HepG2 (cell line): Measurements from ENCODE around the gene MACROD2. TPM values are rescaled to one million over a fixed set of nuclear protein-coding genes. Genes with fewer than 3 reads are reported as not detected.

ENCODE experiments used
- AHDC1 ChIP-seq: sonication (generic); formaldehyde crosslinking; IDR thresholded peaks from 2 replicates; pipeline ENCODE4 v1.5.1; 2020; ENCODE audit warnings: mild to moderate bottlenecking, missing genetic modification reagents, borderline replicate concordance
- CBFB ChIP-seq: sonication (generic); formaldehyde crosslinking; IDR thresholded peaks from 2 replicates; pipeline ENCODE4 v1.4.0; 2020; ENCODE audit warnings: missing genetic modification reagents
- CENPX ChIP-seq: sonication (generic); formaldehyde crosslinking; IDR thresholded peaks from 2 replicates; pipeline ENCODE4 v1.9.0; 2021; ENCODE audit warnings: mild to moderate bottlenecking, missing genetic modification reagents, moderate library complexity
- DPF2 ChIP-seq: sonication (generic); formaldehyde crosslinking; IDR thresholded peaks from 2 replicates; pipeline ENCODE4 v1.4.0; 2020; ENCODE audit warnings: mild to moderate bottlenecking, low read depth, missing genetic modification reagents, borderline replicate concordance
- EHMT2 ChIP-seq: fragments of 200-600 bp; sonication (generic); IDR thresholded peaks from 2 replicates; pipeline ENCODE4 v1.7.0; 2017; ENCODE audit warnings: antibody characterized with exemption, low read depth, low read length, borderline replicate concordance
- GATAD2A ChIP-seq: IDR thresholded peaks from 2 replicates; pipeline ENCODE4 v1.6.1; 2016
- IKZF1 ChIP-seq: fragments of 450-650 bp; IDR thresholded peaks from 2 replicates; pipeline ENCODE4 v1.7.1; 2016
- MIER3 ChIP-seq: IDR thresholded peaks from 2 replicates; pipeline ENCODE4 v1.6.1; 2016; ENCODE audit warnings: missing compliant biosample characterization, borderline replicate concordance
- MLXIP ChIP-seq: sonication (generic); formaldehyde crosslinking; IDR thresholded peaks from 2 replicates; pipeline ENCODE4 v1.9.0; 2021; ENCODE audit warnings: missing genetic modification reagents, borderline replicate concordance
- NR2F2 ChIP-seq: IDR thresholded peaks from 2 replicates; pipeline ENCODE4 v1.6.1; 2012; ENCODE audit warnings: low read depth, inconsistent platforms, borderline replicate concordance
- POLR2A ChIP-seq, 2 experiments: IDR thresholded peaks; 2 replicates each; pipeline ENCODE4 v1.6.1; 2011; ENCODE audit warnings: low read depth in 2 of 2, low read length in 2 of 2, mild to moderate bottlenecking in 1 of 2, moderate library complexity in 1 of 2; ENCODE audit not compliant: insufficient read depth in 1 of 2
- RCOR2 ChIP-seq: IDR thresholded peaks from 2 replicates; pipeline ENCODE4 v1.6.1; 2016; ENCODE audit warnings: missing biosample characterization, missing genetic modification reagents
- SMAD3 ChIP-seq: sonication (generic); formaldehyde crosslinking; IDR thresholded peaks from 2 replicates; pipeline ENCODE4 v1.4.0; 2020; ENCODE audit warnings: missing genetic modification reagents
- TFE3 ChIP-seq: IDR thresholded peaks from 2 replicates; pipeline ENCODE4 v1.6.1; 2016
- ZNF264 ChIP-seq: sonication (generic); formaldehyde crosslinking; IDR thresholded peaks from 2 replicates; pipeline ENCODE4 v1.4.0; 2020; ENCODE audit warnings: missing genetic modification reagents
- ZNF792 ChIP-seq: IDR thresholded peaks from 2 replicates; pipeline ENCODE4 v1.6.1; 2016
- ZSCAN30 ChIP-seq: sonication (generic); formaldehyde crosslinking; IDR thresholded peaks from 2 replicates; pipeline ENCODE4 v1.5.0; 2020; ENCODE audit warnings: mild to moderate bottlenecking, missing genetic modification reagents
- polyA plus RNA-seq, 8 experiments: library from polyadenylated mRNA; depleted of rRNA in 3 of 8; stranded (reverse) in 7 of 8; unstranded in 1 of 8; fragments of >200 nt; fragmentation: Illumina TruSeq in 4 of 8; extraction: Trizol in 4 of 8; gene quantifications; 2 replicates each; pipeline versions ENCODE4 v1.2.1 to v1.2.3, GENCODE V29; 2011 to 2016; ENCODE audit warnings: low read depth in 4 of 8, missing spikeins in 1 of 8, mixed read lengths in 1 of 8; ENCODE audit not compliant: insufficient read depth in 1 of 8
- total RNA-seq, 5 experiments: library from RNA; depleted of rRNA; stranded (reverse); fragments of >200 nt; fragmentation: Illumina TruSeq; extraction: Trizol; gene quantifications; 2 replicates each; pipeline ENCODE4 v1.2.3, GENCODE V29; 2016; ENCODE audit warnings: low read depth in 1 of 5
- TF ChIP-seq, protein P1 (sequence below): sonication (generic); formaldehyde crosslinking; IDR thresholded peaks from 2 replicates; pipeline ENCODE4 v1.4.0; 2020; ENCODE audit warnings: mild to moderate bottlenecking, missing genetic modification reagents

The MACROD2 gene
- total and polyA plus RNA-seq, 2 of the 13 experiments (the other 11 are each of a cell fraction or from before 2014, with no cell fraction given) = 0.13 to 0.51 TPM

DNA sequence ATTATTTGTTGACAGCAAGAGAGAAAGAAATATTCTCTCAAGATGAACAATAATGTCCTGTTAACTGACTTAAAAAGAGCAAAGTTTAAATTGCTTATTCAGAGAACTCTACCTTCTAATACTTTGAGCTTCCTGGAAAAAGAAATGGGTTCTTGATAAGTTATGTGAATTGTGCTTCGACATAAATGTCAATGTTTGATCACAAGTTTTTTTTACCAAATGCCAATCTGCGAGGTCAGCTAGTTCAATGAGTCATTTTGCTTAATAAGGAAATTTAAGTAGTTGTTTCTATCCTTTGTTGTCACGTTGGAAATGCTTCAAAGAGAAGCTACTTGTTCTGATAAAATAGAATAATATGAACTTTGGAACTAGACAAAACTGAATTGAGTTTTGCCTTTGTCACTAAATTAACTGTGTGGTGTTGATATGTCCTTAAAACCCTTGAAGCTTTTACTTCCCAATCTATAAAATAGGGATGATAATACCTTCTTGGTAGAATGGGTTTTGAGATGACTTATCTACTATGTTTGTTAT, 984.2 kb downstream of the MACROD2 start (continued):
- TF ChIP-seq CENPX (no peak), SMAD3 (CRISPR knock-in tag) (peak; percentile 79; the same call in 1 of the 2 replicates), RCOR2 (peak; percentile 71), AHDC1 (CRISPR knock-in tag) (peak; percentile 91; the same call in 1 of the 2 replicates), POLR2A (IDR thresholded peaks at IDR 0.05; ENCODE audit: insufficient read depth in 1 of 2, low read depth in 2 of 2, low read length in 2 of 2) (no peak), ZNF264 (CRISPR knock-in tag) (0 out of 2 replicates have a peak, but pooled peaks have one; percentile 85), DPF2 (peak; percentile 79; the same call in 1 of the 2 replicates), TFE3 (CRISPR knock-in tag) (peak; percentile 94), MLXIP (CRISPR knock-in tag) (no peak), MIER3 (0 out of 2 replicates have a peak, but pooled peaks have one; percentile 70), ZSCAN30 (CRISPR knock-in tag) (0 out of 2 replicates have a peak, but pooled peaks have one; percentile 30), CBFB (no peak), EHMT2 (peak; percentile 95; the same call in 1 of the 2 replicates), IKZF1 (no peak), NR2F2 (peak; percentile 95), ZNF792 (peak; percentile 44; the same call in 1 of the 2 replicates), GATAD2A (CRISPR knock-in tag) (peak; percentile 91)
- TF ChIP-seq, protein P1, sequence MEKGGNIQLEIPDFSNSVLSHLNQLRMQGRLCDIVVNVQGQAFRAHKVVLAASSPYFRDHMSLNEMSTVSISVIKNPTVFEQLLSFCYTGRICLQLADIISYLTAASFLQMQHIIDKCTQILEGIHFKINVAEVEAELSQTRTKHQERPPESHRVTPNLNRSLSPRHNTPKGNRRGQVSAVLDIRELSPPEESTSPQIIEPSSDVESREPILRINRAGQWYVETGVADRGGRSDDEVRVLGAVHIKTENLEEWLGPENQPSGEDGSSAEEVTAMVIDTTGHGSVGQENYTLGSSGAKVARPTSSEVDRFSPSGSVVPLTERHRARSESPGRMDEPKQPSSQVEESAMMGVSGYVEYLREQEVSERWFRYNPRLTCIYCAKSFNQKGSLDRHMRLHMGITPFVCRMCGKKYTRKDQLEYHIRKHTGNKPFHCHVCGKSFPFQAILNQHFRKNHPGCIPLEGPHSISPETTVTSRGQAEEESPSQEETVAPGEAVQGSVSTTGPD (CRISPR knock-in tag) = no peak
